G401.6 (cell line): Measurements from ENCODE around the gene ARG2.

Source experiments
- FAIRE-seq: peaks from 2 replicates; lab custom pipeline; 2012; peaks lifted over from hg19 to GRCh38; lab: Jason Lieb, UNC

ARG2 gene

DNA sequence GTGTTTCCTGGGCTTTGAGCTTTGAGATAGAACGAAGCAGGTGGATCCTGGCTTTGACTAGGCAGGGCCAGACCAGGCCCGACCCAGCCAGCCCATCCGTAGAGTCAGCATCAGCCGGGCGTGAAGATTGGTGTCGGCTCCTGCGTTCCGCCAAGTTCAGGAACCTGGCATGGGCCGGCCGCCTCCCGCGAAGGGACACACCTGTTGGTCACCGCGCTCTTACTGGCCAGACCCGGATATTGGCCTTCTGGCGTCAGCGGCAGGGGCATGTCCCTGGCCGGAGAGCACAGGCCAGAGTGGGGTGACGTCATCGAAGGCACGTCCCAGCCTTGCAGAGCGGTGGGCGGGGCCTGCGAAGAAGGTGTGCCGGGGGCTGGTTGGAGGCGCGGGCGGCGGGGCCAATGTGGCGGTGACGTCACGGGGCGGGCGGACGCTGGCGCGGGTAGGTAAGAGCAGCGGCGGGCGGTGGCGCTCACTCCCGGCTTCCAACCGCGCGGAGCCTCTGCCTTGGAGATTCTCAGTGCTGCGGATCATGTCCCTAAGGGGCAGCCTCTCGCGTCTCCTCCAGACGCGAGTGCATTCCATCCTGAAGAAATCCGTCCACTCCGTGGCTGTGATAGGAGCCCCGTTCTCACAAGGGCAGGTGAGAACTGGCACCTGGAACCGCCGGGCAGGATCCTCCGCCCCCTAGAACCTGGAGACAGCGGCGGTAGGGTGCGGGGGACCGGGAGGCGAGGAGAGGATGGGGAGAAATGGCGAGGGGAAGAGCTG, at the start of gene ARG2:
Gene ARG2, plus strand, starts transcription at position 475 of the 771 bp plus-strand sequence. Its CDS starts 58 bp downstream, at position 533.
- peak; percentile 75 for FAIRE-seq

- no peak for FAIRE-seq
Observed at GRCh38 chr14:67570453-67570852, 49.3 kb upstream of the ARG2 start.

DNA sequence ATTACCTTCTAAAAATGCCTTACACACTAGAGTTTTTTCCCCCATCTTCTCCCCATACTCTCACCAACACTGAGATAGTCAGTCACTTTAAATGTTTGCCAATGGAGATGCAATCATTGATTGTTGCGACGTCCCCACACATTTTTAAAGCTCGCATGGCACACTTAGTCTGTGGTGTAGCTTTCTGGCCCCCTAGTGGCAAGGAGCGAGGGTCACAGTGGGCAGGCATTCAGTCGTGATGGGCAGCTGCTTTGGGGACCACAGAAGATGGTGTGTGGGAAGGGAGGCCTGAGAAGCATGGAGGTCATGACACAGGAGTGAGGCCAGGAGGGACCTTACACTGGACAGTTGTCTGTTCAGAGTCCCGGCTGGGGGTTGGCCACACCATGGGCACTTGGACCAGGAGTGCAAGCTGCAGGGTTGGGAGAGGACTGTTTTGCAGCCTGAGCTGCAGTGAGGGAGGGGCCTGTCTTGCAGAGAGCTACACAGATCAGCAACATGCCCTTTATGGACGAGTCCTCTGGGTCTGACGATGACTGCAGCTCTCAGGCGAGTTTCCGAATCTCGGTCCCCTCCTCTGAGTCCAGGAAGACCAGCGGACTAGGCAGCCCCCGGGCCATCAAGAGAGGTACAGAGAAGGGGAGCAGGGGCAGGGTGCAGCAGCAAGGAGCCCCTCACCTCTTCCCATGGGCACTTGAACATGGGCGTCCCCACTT, 48.3 kb upstream of the ARG2 start:
- FAIRE-seq, result peak; percentile 83

DNA sequence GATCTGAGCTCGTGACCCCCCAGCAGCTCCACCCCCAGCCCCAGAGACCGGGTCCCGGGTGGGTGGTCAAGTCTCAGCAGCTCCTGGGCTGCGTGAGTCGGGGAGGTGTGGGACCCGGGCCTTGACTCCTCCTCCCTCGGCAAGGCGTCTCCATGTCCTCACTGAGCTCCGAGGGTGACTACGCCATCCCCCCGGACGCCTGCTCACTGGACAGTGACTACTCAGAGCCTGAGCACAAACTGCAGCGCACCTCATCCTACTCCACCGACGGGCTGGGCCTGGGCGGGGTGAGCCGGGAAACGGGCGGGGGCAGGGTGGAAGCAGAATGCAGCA, 47.8 kb upstream of the ARG2 start:
- FAIRE-seq, result no peak

DNA sequence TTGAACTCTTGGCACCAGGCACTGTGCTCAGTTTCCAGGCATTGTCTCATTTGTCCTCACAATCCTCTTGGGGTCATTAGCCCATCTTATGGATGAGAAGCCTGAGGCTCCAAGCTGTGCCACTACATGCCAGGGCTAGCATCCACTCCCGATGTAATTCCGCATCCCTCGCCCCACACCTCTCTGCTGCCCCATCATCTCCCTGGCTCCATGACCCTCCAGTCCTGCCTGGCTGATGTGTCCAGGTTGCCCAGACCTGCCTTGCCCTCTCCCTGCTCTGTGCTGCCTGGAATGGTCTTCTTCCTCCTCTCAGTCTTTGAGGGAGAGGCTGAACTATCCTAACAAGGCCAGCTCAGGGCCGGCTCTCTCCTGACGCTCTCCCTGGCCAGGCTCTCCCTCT, 47.1 kb upstream of the ARG2 start:
- no peak for FAIRE-seq

DNA sequence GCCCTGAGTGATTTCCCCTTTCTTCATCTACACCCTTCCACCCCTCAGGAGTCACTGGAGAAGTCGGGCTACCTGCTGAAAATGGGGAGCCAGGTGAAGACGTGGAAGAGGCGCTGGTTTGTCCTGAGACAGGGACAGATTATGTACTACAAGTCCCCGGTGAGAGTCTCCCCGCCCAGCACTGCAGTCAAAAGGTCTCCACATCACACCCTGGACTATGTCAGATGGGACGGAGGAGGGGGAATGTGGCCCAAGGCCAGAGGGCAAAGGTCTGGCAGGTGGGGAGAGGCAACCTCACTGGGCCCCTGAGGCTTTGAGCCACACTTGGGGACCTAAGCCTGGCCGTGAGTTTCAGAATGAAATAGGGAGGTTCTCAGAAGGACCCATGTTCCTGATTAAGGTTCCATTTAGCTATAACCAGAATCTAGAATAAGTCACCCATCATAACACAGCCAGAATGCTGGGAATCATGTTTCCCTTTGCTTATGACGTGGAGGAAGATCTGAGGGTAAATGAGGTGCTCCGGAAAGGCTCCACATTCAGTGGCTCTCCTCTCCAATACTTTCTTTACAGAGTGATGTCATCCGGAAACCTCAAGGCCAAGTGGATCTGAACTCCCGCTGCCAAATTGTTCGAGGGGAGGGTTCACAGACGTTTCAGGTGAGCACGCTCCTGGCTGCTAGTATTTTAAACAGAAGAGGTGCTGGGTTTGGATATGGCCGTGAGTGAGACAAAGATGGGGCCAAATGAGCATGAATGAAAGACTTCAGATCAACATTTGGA, 46.3 kb upstream of the ARG2 start:
- no peak for FAIRE-seq

DNA sequence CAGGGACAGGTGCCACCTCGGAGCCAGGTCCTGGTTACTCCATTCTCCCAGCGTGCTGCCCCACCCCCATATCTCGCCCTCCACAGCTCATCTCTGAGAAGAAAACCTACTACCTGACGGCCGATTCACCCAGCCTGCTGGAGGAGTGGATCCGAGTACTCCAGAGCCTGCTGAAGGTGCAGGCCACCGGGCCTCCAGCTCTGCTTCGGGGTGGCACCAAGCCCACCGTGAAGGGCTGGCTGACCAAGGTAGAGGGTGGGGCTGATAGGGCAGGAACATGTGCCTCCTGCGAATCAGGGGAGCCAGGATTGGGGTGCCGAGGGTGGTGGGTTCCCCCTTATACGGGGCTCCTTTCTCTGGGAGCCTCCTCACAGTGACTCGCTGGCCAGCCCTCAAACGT, 45.6 kb upstream of the ARG2 start:
- no peak for FAIRE-seq

GRCh38 chr14:67574806-67575205, 44.9 kb upstream of the ARG2 start:
- no peak for FAIRE-seq

DNA sequence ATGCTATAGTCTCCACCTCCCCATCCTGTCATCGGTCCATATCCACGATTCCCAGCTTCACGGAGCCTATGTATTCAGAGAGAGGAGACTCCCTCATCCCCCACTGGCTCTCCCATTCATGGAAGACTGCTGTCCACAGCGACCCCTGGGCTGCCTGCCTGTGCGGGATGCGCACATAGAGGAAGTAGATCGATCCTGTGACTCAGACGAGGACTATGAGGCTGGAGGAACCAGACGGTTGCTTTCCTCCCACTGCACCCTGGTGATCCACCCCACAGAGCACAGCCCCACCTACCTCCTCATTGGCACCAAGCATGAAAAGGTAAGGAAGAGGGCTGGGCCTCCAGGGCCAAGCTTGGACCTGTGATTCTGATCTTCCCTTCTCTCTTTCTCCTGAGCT, 44.0 kb upstream of the ARG2 start:
- FAIRE-seq, result no peak

DNA sequence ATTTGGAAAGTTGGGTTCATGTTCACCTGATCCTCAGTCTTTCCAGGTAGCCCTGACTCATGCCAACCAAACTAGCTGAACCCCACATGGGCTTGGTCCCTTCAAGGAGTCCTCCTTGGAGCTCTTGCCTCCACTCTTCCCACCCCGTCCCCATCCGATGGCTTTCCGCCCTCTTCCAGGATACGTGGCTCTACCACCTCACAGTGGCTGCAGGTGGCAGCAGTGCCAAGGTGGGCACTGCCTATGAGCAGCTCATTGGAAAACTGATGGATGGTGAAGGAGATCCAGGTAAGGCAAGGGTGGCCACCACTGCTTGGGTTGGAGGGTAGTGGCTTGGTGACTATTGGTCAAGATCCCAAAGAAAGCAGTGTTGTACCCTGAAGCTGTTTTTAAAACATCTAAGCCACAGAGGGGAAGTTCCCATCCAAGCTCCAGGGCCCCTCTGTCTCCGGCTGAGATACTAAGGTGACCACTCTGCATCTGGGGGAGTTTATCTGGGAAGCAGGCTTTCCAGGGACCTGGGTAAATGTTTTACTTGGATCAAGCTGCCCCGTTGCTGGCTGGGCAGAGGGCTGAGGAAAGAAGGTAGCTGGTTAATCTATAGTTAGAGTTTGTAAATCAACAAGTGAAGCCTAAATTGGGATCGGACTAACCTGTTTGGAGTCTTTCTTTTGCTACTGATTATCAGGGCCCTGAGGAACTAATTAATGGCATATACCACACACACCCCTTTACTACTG, 43.3 kb upstream of the ARG2 start:
- no peak for FAIRE-seq

DNA sequence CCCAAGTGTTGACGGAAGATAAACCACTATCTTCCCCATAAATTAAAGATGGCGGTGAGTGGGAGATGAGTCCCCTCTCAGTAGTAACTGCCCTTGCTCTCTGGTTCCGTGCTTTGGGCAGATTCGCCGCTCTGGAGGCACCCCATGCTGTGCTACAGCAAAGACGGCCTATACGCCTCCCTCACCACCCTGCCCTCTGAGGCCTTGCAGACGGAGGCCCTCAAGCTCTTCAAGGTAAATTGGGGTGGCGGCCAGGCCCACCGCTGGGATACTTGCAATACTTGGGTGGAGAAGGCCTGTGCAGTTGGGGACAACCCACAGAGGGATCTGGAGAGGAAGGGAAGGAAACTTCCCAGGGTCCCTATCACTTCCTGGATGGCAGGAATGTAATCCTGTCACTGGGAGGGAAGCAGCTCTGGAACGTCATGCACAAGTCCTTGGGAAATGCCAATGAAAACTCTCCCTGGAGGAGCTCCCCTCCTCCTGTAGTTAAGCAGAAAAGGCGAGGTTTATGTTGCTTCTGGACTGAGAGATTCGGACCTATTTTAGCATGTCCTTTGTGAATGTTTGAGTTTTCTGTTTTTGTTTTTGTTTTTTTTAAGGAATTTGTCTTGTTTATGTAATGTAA, 42.4 kb upstream of the ARG2 start:
- no peak for FAIRE-seq

GRCh38 chr14:67577909-67578749, 41.6 kb upstream of the ARG2 start:
- FAIRE-seq, result no peak

- FAIRE-seq, result no peak
Observed at GRCh38 chr14:67579040-67579439, 40.7 kb upstream of the ARG2 start.

DNA sequence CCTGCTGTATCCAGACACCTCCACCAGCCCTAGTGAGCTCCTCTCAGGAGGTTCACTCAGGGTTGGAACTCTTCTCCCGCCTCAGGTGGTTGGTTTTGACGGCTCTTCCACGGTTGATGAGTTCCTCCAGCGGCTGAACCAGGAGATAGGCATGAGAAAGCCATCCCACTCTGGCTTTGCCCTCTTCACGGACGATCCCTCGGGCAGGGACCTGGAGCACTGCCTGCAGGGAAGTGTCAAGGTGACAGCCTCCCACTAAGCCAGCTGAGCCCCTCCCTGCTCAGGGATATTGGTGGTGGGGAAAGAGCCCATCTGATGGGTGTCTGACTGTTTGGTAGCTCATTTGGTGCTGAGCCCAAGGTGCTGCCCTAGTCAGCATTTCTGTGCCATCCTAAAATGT, 40.1 kb upstream of the ARG2 start:
- no peak for FAIRE-seq

- FAIRE-seq, result no peak
Observed at GRCh38 chr14:67580336-67581171, 39.2 kb upstream of the ARG2 start.

- FAIRE-seq, result no peak
Observed at GRCh38 chr14:67581643-67582042, 38.1 kb upstream of the ARG2 start.

DNA sequence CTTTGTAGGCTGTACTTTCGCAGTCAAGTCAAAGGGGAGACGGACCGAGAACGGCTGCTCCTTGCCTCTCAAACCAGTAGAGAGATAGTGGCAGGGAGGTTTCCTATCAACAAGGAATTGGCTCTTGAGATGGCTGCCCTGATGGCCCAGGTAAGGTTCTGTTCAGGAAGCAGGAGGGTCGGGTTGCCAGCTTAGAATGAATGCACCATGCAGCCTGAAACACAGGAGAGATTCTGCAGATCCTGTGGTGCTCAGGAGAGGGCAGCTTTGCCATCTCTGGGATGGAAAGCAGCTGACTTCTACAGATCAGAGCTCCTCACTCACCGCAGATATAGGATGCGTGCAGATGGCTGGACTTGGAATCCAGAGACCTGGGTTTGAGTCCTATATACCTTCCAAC, 37.7 kb upstream of the ARG2 start:
- FAIRE-seq, result no peak

DNA sequence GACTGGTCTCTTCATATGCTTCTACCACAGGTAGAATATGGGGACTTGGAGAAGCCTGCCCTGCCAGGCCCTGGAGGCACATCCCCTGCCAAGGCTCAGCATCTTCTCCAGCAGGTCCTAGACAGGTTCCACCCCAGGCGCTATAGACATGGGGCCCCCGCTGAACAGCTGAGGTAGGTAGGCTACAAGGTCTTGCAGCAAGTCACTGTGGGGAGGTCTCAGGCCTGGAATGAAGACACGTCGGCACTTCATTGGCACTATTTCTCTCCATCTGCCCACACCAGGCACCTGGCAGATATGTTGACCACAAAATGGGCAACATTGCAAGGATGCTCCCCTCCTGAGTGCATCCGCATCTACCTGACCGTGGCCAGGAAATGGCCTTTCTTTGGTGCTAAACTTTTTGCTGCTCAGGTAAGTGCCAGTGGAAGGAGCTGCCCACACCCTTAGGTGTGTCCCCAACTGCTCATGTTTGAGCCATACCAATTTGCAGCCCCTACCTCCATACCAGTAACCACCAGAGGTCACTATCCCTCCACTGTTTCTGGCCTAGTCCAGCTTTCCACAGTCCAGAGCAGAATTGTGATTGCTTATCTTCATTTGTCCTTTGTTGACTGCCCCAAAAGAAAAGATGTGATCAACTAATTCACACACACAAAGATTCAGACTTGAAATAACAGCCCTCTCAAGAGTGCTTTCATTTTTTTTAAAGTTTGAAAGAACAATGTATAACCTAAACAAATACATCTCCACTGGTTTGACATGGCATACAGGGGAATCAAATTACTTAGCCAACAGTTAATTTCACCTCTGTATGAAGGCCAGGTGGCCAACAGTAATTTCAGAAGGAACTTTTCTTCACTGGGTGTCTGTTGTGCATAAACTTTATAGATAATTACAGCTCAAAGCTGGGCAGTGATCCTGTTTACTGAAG, 35.7 kb upstream of the ARG2 start:
- FAIRE-seq, result peak; percentile 88

- no peak for FAIRE-seq
Observed at GRCh38 chr14:67584978-67585377, 34.7 kb upstream of the ARG2 start.
